ENCODE measurements around the gene MYOG.

DNA sequence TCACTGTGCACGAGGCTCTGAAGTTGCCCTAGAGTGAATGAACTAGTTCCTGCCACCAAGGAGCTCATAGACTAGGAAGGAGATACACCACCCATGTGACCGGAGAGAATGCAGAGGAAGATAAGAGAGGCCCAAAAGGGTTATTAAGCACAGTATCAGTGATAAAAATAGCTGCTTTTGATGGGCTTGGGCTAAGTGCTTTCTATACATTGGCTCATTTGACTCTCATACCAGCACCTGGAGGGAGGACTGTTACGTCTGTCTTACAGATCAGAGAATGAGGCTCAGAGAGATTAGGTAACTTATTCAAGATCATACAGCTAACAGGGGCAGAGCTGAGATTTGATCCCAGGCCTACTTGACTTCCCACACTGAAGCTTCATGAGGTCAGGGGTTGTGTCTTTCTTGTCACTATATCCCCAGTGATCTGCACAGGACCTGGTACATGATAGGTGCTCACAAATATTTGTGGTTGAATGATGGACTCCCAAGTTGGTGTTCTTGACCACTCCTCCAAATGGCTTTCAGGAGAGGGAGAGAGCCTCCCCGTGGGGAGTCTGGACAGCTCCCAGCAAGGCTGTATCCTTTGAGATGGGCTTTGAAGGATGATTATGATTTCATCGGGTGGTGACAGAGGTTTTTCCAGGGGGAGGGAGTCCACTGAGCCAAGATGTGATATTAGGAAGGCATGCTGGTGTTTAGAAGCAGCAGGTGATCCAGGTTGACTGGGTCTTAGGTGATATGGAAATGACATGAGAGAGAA lies 45.1 kb downstream of the MYOG start:
- TF ChIP-seq, protein P1, sequence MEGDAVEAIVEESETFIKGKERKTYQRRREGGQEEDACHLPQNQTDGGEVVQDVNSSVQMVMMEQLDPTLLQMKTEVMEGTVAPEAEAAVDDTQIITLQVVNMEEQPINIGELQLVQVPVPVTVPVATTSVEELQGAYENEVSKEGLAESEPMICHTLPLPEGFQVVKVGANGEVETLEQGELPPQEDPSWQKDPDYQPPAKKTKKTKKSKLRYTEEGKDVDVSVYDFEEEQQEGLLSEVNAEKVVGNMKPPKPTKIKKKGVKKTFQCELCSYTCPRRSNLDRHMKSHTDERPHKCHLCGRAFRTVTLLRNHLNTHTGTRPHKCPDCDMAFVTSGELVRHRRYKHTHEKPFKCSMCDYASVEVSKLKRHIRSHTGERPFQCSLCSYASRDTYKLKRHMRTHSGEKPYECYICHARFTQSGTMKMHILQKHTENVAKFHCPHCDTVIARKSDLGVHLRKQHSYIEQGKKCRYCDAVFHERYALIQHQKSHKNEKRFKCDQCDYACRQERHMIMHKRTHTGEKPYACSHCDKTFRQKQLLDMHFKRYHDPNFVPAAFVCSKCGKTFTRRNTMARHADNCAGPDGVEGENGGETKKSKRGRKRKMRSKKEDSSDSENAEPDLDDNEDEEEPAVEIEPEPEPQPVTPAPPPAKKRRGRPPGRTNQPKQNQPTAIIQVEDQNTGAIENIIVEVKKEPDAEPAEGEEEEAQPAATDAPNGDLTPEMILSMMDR (IDR thresholded peaks at IDR 0.05; ENCODE audit: low read length) = no peak
- no peak for TF ChIP-seq EZH2 (IDR thresholded peaks at IDR 0.05; ENCODE audit: borderline replicate concordance, low read length)
